Kidney glomerular epithelial cell (primary cell): ENCODE results near the gene ARSI.

Experiments used
- DNase-seq: peaks from one replicate; lab custom pipeline; 2025; lab: John Stamatoyannopoulos, UW

The ARSI gene

GRCh38 chr5:150307617-150308426 lies 5.1 kb upstream of the ARSI start:
- DNase-seq = no peak

- DNase-seq = no peak
Observed at GRCh38 chr5:150306775-150307174, 4.1 kb upstream of the ARSI start.

GRCh38 chr5:150305557-150305956 lies 2.9 kb upstream of the ARSI start:
- DNase-seq = no peak

GRCh38 chr5:150305095-150305494 lies 2.4 kb upstream of the ARSI start:
- no peak for DNase-seq

- DNase-seq = no peak
Observed at GRCh38 chr5:150304481-150305081, 1.9 kb upstream of the ARSI start.

- DNase-seq = no peak
Observed at GRCh38 chr5:150303660-150304386, 1.1 kb upstream of the ARSI start.

- peak; percentile 59 for DNase-seq
Observed at GRCh38 chr5:150303070-150303615, 438 bp upstream of the ARSI start.

GRCh38 chr5:150301901-150302300 lies 804 bp downstream of the ARSI start:
- DNase-seq = no peak

GRCh38 chr5:150301170-150301505 lies 1.6 kb downstream of the ARSI start:
- DNase-seq = no peak

- DNase-seq = no peak
Observed at GRCh38 chr5:150300496-150301169, 2.1 kb downstream of the ARSI start.

GRCh38 chr5:150299571-150300327 lies 3.0 kb downstream of the ARSI start:
- DNase-seq = no peak

- DNase-seq = peak; percentile 60
Observed at GRCh38 chr5:150298701-150299451, 3.8 kb downstream of the ARSI start.

- no peak for DNase-seq
Observed at GRCh38 chr5:150297934-150298595, 4.6 kb downstream of the ARSI start.

- no peak for DNase-seq
Observed at GRCh38 chr5:150297236-150297890, 5.3 kb downstream of the ARSI start.

- no peak for DNase-seq
Observed at GRCh38 chr5:150296496-150296895, 6.2 kb downstream of the ARSI start.

- no peak for DNase-seq
Observed at GRCh38 chr5:150295741-150296486, 6.8 kb downstream of the ARSI start.

- peak; percentile 56 for DNase-seq
Observed at GRCh38 chr5:150295172-150295634, 7.5 kb downstream of the ARSI start.

- DNase-seq = no peak
Observed at GRCh38 chr5:150294551-150295071, 8.1 kb downstream of the ARSI start.
